SU-DHL-6 (cell line): ENCODE data around the gene SYS1.

Source experiments
- EZH2phosphoT487 ChIP-seq: fragments of 200-600 bp; sonication (generic), shearing (Covaris generic); conservative IDR thresholded peaks from 2 replicates; pipeline ENCODE4 v1.6.1; 2018; ENCODE audit warnings: mild to moderate bottlenecking, antibody characterized with exemption, low read length, moderate library complexity, mixed read lengths
- TF ChIP-seq, protein P1 (sequence below): fragments of 200-600 bp; sonication (generic); IDR thresholded peaks from one replicate; pipeline ENCODE4 v1.5.1; 2017; ENCODE audit warnings: antibody characterized with exemption, mild to moderate bottlenecking, low read length, moderate library complexity; ENCODE audit not compliant: insufficient read depth, poor library complexity, severe bottlenecking

DNA sequence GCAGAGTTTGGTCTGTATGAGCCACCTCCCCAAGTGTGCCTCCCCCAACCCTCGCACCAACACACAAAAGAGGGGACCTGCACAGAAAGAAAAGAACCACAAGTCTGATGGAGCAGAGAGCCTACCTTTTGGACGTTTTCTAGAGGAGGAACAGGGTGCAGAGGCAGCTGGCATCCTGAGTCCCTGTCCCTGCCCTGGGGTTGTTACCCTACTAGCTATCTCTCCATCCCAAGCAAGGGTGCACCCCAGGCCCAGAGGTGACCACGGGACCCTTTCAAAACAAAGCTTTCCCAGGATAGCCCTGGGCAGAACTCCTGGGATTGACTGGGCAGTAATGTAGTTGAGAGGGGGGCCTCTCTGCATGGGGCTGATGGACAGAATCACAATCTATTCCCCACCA, 45.1 kb upstream of the SYS1 start:
- TF ChIP-seq, protein P1, sequence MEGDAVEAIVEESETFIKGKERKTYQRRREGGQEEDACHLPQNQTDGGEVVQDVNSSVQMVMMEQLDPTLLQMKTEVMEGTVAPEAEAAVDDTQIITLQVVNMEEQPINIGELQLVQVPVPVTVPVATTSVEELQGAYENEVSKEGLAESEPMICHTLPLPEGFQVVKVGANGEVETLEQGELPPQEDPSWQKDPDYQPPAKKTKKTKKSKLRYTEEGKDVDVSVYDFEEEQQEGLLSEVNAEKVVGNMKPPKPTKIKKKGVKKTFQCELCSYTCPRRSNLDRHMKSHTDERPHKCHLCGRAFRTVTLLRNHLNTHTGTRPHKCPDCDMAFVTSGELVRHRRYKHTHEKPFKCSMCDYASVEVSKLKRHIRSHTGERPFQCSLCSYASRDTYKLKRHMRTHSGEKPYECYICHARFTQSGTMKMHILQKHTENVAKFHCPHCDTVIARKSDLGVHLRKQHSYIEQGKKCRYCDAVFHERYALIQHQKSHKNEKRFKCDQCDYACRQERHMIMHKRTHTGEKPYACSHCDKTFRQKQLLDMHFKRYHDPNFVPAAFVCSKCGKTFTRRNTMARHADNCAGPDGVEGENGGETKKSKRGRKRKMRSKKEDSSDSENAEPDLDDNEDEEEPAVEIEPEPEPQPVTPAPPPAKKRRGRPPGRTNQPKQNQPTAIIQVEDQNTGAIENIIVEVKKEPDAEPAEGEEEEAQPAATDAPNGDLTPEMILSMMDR: no peak
- TF ChIP-seq EZH2phosphoT487: no peak
